Measurements from ENCODE around the gene ARID1B.

DNA sequence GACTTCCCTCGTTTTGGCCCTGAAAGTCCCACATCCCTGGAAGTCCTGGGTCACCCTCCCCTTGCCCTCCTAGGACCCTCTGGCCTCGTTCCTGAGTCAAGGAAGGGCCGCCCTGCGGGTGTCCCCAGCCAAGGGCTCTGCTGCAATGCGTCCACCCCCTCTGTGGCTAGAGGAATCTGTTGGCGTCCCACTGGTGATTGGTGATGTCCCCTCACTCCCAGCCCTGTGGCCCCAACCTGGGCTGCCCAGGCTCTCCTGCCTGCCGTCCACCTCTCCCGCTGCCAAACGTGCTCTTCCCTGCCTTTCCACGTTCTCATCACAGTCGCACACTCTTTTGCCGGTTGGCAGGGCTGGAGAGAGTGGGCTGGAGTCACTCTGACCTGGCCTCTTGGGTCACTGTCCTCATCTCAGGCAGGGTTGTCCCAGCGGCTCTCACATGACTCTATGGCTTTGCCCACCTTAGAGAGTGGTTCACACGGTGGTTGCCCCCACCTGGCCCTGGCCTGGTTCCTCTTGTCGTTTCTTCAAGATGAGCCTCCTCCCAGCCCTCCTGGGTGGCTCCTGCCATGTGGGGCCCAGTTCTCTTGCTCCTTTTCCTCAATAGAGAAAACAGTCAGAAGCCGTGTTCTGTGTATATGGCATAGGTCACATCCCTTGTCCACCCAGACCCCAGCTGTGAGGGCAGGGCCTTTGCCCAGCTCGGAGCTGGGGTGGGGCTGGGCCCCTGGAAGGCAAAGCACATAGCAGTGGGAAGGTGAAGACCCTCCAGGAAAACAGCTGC, 445.2 kb downstream of the ARID1B start:
- TF ChIP-seq, protein P1, sequence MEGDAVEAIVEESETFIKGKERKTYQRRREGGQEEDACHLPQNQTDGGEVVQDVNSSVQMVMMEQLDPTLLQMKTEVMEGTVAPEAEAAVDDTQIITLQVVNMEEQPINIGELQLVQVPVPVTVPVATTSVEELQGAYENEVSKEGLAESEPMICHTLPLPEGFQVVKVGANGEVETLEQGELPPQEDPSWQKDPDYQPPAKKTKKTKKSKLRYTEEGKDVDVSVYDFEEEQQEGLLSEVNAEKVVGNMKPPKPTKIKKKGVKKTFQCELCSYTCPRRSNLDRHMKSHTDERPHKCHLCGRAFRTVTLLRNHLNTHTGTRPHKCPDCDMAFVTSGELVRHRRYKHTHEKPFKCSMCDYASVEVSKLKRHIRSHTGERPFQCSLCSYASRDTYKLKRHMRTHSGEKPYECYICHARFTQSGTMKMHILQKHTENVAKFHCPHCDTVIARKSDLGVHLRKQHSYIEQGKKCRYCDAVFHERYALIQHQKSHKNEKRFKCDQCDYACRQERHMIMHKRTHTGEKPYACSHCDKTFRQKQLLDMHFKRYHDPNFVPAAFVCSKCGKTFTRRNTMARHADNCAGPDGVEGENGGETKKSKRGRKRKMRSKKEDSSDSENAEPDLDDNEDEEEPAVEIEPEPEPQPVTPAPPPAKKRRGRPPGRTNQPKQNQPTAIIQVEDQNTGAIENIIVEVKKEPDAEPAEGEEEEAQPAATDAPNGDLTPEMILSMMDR (IDR thresholded peaks at IDR 0.05; ENCODE audit: insufficient read depth, low read length, poor library complexity, severe bottlenecking): no peak
- no peak for TF ChIP-seq EZH2phosphoT487 (conservative IDR thresholded peaks at IDR 0.05; ENCODE audit: low read length)
